SU-DHL-6 (cell line): Measurements from ENCODE around the gene CCDC30.

Experiments used
- H2AFZ ChIP-seq: fragments of 200-600 bp; sonication (generic); 2 replicates; pipeline ENCODE4 v1.6.1; 2014; ENCODE audit warnings: low read depth, mild to moderate bottlenecking, moderate library complexity, mixed read lengths, antibody characterized with exemption, low read length; ENCODE audit not compliant: severe bottlenecking
- H3F3A ChIP-seq: fragments of 200-600 bp; shearing (Covaris generic); 2 replicates; pipeline ENCODE4 v1.6.0; 2016; ENCODE audit warnings: antibody characterized with exemption, mild to moderate bottlenecking; ENCODE audit not compliant: insufficient read depth
- H3K27ac ChIP-seq: fragments of 200-600 bp; sonication (generic); 2 replicates; pipeline ENCODE4 v1.5.1; 2016; ENCODE audit warnings: low read depth, mild to moderate bottlenecking, low read length, moderate library complexity, mixed read lengths
- H3K27me3 ChIP-seq: fragments of 200-600 bp; sonication (generic), shearing (Covaris generic); 2 replicates; pipeline ENCODE4 v1.6.0; 2014; ENCODE audit warnings: mild to moderate bottlenecking, low read length
- H3K36me3 ChIP-seq: fragments of 200-600 bp; sonication (generic); 2 replicates; pipeline ENCODE4 v1.6.1; 2014; ENCODE audit warnings: mild to moderate bottlenecking, low read length, mixed read lengths
- H3K4me2 ChIP-seq: fragments of 300-600, 200-600 bp; shearing (Covaris generic), sonication (generic); 2 replicates; pipeline ENCODE4 v1.6.0; 2014; ENCODE audit warnings: low read length, low read depth, mild to moderate bottlenecking; ENCODE audit not compliant: poor library complexity, severe bottlenecking
- H3K4me3 ChIP-seq: fragments of 200-600 bp; sonication (generic); 2 replicates; pipeline ENCODE4 v1.5.1; 2014; ENCODE audit warnings: antibody characterized with exemption, low read length, mild to moderate bottlenecking, mixed read lengths; ENCODE audit not compliant: insufficient read depth, poor library complexity, severe bottlenecking
- H3K79me2 ChIP-seq: fragments of 200-600 bp; sonication (generic); 2 replicates; pipeline ENCODE4 v1.6.1; 2014; ENCODE audit warnings: mild to moderate bottlenecking, low read length, moderate library complexity; ENCODE audit not compliant: insufficient read depth
- H3K9ac ChIP-seq: fragments of 200-600 bp; sonication (generic); 2 replicates; pipeline ENCODE4 v1.7.0; 2014; ENCODE audit warnings: mild to moderate bottlenecking, low read length
- H3K9me2 ChIP-seq: fragments of 200-600 bp; sonication (generic); replicated peaks from 2 replicates; pipeline ENCODE4 v1.6.1; 2014; ENCODE audit warnings: low read length; ENCODE audit not compliant: insufficient read depth
- H3K9me3 ChIP-seq: fragments of 200-600 bp; sonication (generic); 2 replicates; pipeline ENCODE4 v1.6.1; 2014; ENCODE audit warnings: low read length, mixed read lengths; ENCODE audit not compliant: insufficient read depth
- H4K20me1 ChIP-seq: fragments of 200-600 bp; sonication (generic); 2 replicates; pipeline ENCODE4 v1.6.1; 2014; ENCODE audit warnings: low read depth, mild to moderate bottlenecking, antibody characterized with exemption, low read length, moderate library complexity, mixed read lengths
- CTCF ChIP-seq: fragments of 200-600 bp; sonication (generic); IDR thresholded peaks from one replicate; pipeline ENCODE4 v1.5.1; 2017; ENCODE audit warnings: antibody characterized with exemption, mild to moderate bottlenecking, low read length, moderate library complexity; ENCODE audit not compliant: insufficient read depth, poor library complexity, severe bottlenecking
- EZH2phosphoT487 ChIP-seq: fragments of 200-600 bp; sonication (generic), shearing (Covaris generic); conservative IDR thresholded peaks from 2 replicates; pipeline ENCODE4 v1.6.1; 2018; ENCODE audit warnings: mild to moderate bottlenecking, antibody characterized with exemption, low read length, moderate library complexity, mixed read lengths

The CCDC30 gene

GRCh38 chr1:42449256-42449655, 13.8 kb upstream of the CCDC30 start:
- Histone ChIP-seq H3K9me3 (no peaks in the 10 kb centered on the region), H2AFZ (no peak overlapping the region), H3K9ac (no peak overlapping the region), H3K27ac (no peak overlapping the region), H3K4me2 (no peak overlapping the region), H3K79me2 (no peaks in the 10 kb centered on the region), H3K9me2 (no peaks in the 10 kb centered on the region), H3K4me3 (no peak overlapping the region), H3F3A (no peaks in the 10 kb centered on the region), H3K27me3 (no peaks in the 10 kb centered on the region), H4K20me1 (no peaks in the 10 kb centered on the region), H3K36me3 (no peaks in the 10 kb centered on the region)
- TF ChIP-seq CTCF = no peak
- no peak for TF ChIP-seq EZH2phosphoT487

GRCh38 chr1:42450061-42450460, 13.0 kb upstream of the CCDC30 start:
- Histone ChIP-seq H3K9ac (no peak overlapping the region), H3K9me2 (no peaks in the 10 kb centered on the region), H4K20me1 (no peaks in the 10 kb centered on the region), H3K4me3 (no peak overlapping the region), H3F3A (no peaks in the 10 kb centered on the region), H3K9me3 (no peaks in the 10 kb centered on the region), H3K4me2 (no peak overlapping the region), H2AFZ (no peak overlapping the region), H3K27ac (no peak overlapping the region), H3K36me3 (no peaks in the 10 kb centered on the region), H3K27me3 (no peaks in the 10 kb centered on the region), H3K79me2 (no peaks in the 10 kb centered on the region)
- TF ChIP-seq CTCF = no peak
- no peak for TF ChIP-seq EZH2phosphoT487

- Histone ChIP-seq H3K27ac (no peak overlapping the region), H3K9me3 (no peaks in the 10 kb centered on the region), H2AFZ (no peak overlapping the region), H3K4me3 (no peak overlapping the region), H3F3A (peaks cover 3% of the 10 kb centered on the region; the same call in 1 of the 2 replicates), H3K36me3 (no peaks in the 10 kb centered on the region), H3K4me2 (no peak overlapping the region), H3K79me2 (peaks cover 9% of the 10 kb centered on the region; the same call in 1 of the 2 replicates), H3K27me3 (no peaks in the 10 kb centered on the region), H3K9me2 (no peaks in the 10 kb centered on the region), H3K9ac (no peak overlapping the region), H4K20me1 (no peaks in the 10 kb centered on the region)
- TF ChIP-seq EZH2phosphoT487 (no peak), CTCF (no peak)
These were observed 9.7 kb upstream of the CCDC30 start for GRCh38 chr1:42453386-42453785.
